Fibroblast of lung (primary cell): ENCODE data around the gene MYO3B. TPM values are rescaled to one million over a fixed set of nuclear protein-coding genes. Genes with fewer than 3 reads are reported as not detected.

Experiments
- DNase-seq, 2 donors: peaks; one replicate each; pipeline versions ENCODE4 v3.0.0 to v3.0.0-alpha.2; 2010; ENCODE audit warnings: low read depth in 2 of 2
- H2AFZ ChIP-seq: 2 replicates; pipeline ENCODE4 v1.5.1; 2012; ENCODE audit warnings: low read length, control low read depth, inconsistent platforms
- H3K27ac ChIP-seq: 2 replicates; pipeline ENCODE4 v1.5.1; 2011; ENCODE audit warnings: low read length, control low read depth; ENCODE audit not compliant: insufficient read depth
- H3K27me3 ChIP-seq: 2 replicates; pipeline ENCODE4 v1.5.1; 2011; ENCODE audit warnings: mild to moderate bottlenecking, low read length; ENCODE audit not compliant: control insufficient read depth, insufficient read depth
- H3K36me3 ChIP-seq: 2 replicates; pipeline ENCODE4 v1.5.1; 2011; ENCODE audit warnings: low read length; ENCODE audit not compliant: control insufficient read depth, insufficient read depth
- H3K4me1 ChIP-seq: 2 replicates; pipeline ENCODE4 v1.5.1; 2011; ENCODE audit warnings: low read length; ENCODE audit not compliant: control insufficient read depth, insufficient read depth; ENCODE audit errors: extremely low read depth
- H3K4me2 ChIP-seq: 2 replicates; pipeline ENCODE4 v1.5.1; 2011; ENCODE audit warnings: low read length, control low read depth; ENCODE audit not compliant: insufficient read depth; ENCODE audit errors: extremely low read depth
- H3K4me3 ChIP-seq, 4 experiments: fragments of 200-600 bp in 1 of 4; sonication (generic) in 1 of 4; replicated peaks in 1 of 4; 2 replicates each; pipeline ENCODE4 v1.5.1; 2011 to 2016; ENCODE audit warnings: low read length in 4 of 4, low read depth in 3 of 4, mild to moderate bottlenecking in 3 of 4, control low read depth in 2 of 4, inconsistent platforms in 1 of 4, mixed read lengths in 1 of 4; ENCODE audit not compliant: insufficient read depth in 1 of 4; ENCODE audit errors: control extremely low read depth in 1 of 4
- H3K79me2 ChIP-seq: 2 replicates; pipeline ENCODE4 v1.5.1; 2012; ENCODE audit warnings: mild to moderate bottlenecking, low read length, inconsistent platforms; ENCODE audit not compliant: control insufficient read depth, insufficient read depth
- H3K9ac ChIP-seq: 2 replicates; pipeline ENCODE4 v1.5.1; 2011; ENCODE audit warnings: mild to moderate bottlenecking, low read length, control low read depth; ENCODE audit not compliant: insufficient read depth
- H3K9me3 ChIP-seq: 2 replicates; pipeline ENCODE4 v1.5.1; 2012; ENCODE audit warnings: low read depth, low read length; ENCODE audit not compliant: control insufficient read depth, insufficient read depth
- H4K20me1 ChIP-seq: 2 replicates; pipeline ENCODE4 v1.5.1; 2011; ENCODE audit warnings: low read length; ENCODE audit not compliant: control insufficient read depth, insufficient read depth; ENCODE audit errors: extremely low read depth
- CTCF ChIP-seq, 2 donors: IDR thresholded peaks in 1 of 2; conservative IDR thresholded peaks in 1 of 2; 1 replicate in 1 of 2; 2 replicates in 1 of 2; pipeline ENCODE4 v1.5.1; 2011 to 2012; ENCODE audit warnings: low read length in 2 of 2, control low read depth in 1 of 2, inconsistent platforms in 1 of 2, low read depth in 1 of 2, mild to moderate bottlenecking in 1 of 2
- EZH2 ChIP-seq: IDR thresholded peaks from 2 replicates; pipeline ENCODE4 v1.5.1; 2012; ENCODE audit warnings: low read length, control low read depth, mild to moderate bottlenecking; ENCODE audit errors: missing control alignments
- polyA plus RNA-seq, 2 donors: library from polyadenylated mRNA; depleted of rRNA in 1 of 2; stranded (reverse) in 1 of 2; unstranded in 1 of 2; fragments of >200 nt; gene quantifications; 2 replicates each; pipeline ENCODE4 v1.2.1, GENCODE V29; 2011 to 2012; ENCODE audit warnings: missing spikeins in 1 of 2
- total RNA-seq: library from RNA; depleted of rRNA; stranded (reverse); fragments of >200 nt; gene quantifications from 2 replicates; pipeline ENCODE4 v1.2.1, GENCODE V29; 2014

MYO3B gene
- total and polyA plus RNA-seq, 2 donors (not counting 1 experiment from before 2014, with no cell fraction given): 0.06 to 0.50 TPM

DNA sequence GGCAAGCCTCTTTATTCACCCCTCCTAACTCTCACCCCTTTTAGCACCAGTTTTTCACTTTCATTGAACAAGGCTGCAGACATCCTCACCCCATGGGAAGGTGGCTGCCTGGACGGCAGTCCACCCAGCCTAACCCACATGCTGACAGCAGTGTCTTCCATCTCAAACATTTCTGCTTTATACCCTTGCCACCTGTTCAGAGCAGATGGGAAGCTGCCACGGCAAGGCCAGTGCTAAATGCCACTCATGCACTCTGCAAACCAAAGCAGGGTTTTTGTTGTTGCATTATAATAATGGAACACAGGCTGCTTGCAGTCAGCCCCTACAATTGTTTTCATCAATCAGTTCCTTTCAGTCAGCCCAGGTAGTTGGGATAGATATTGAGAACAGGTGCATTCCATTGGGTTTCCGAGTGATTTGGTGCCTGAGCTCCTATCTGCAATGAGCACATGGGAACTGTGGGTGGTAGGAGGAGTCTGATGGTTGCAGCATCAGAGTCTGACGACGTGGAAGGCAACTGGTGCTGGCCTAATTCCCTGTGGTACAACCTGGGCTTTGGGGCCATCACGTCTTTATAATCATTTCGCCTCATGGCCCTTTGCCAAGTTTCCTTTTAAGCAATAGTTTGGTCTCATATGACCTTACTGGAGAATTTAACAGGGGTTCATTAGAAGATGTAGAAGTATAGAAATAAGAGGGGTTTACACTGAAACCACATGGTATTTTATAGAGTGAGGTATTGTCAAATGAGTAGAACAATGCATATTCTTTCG, 284.7 kb downstream of the MYO3B start:
- H3K4me3 ChIP-seq: no peak overlapping the region
- no peak for DNase-seq
- H3K4me1 ChIP-seq: no peaks in the 10 kb centered on the region
- no peaks in the 10 kb centered on the region for H3K79me2 ChIP-seq
- no peak overlapping the region for H3K9ac ChIP-seq
- H2AFZ ChIP-seq: no peak overlapping the region
- no peaks in the 10 kb centered on the region for H4K20me1 ChIP-seq
- H3K36me3 ChIP-seq: no peaks in the 10 kb centered on the region
- TF ChIP-seq CTCF (conservative IDR thresholded peaks at IDR 0.05 in 1 of 2, IDR thresholded peaks at IDR 0.05 in 1 of 2; ENCODE audit: low read depth in 1 of 2, low read length in 2 of 2) (no peak), EZH2 (no peak)
- no peak overlapping the region for H3K4me2 ChIP-seq
- no peaks in the 10 kb centered on the region for H3K9me3 ChIP-seq
- no peaks in the 10 kb centered on the region for H3K27me3 ChIP-seq
- H3K27ac ChIP-seq: no peak overlapping the region

- no peak for TF ChIP-seq EZH2
- no peak for TF ChIP-seq CTCF (conservative IDR thresholded peaks at IDR 0.05 in 1 of 2, IDR thresholded peaks at IDR 0.05 in 1 of 2; ENCODE audit: low read depth in 1 of 2, low read length in 2 of 2)
- no peak overlapping the region for H2AFZ ChIP-seq
- no peak for DNase-seq
- no peaks in the 10 kb centered on the region for H3K79me2 ChIP-seq
- H3K4me2 ChIP-seq: no peak overlapping the region
- H4K20me1 ChIP-seq: no peaks in the 10 kb centered on the region
- H3K9ac ChIP-seq: no peak overlapping the region
- H3K27ac ChIP-seq: no peak overlapping the region
- no peak overlapping the region for H3K4me3 ChIP-seq
- no peaks in the 10 kb centered on the region for H3K4me1 ChIP-seq
- H3K9me3 ChIP-seq: no peaks in the 10 kb centered on the region
- no peaks in the 10 kb centered on the region for H3K27me3 ChIP-seq
- no peaks in the 10 kb centered on the region for H3K36me3 ChIP-seq
These were observed 285.2 kb downstream of the MYO3B start for GRCh38 chr2:170463206-170463537.

- no peak for DNase-seq
- H2AFZ ChIP-seq: no peak overlapping the region
These were observed 286.3 kb downstream of the MYO3B start for GRCh38 chr2:170464268-170464667.

More at GRCh38 chr2:170464268-170464667, 286.3 kb downstream of the MYO3B start:
- H3K9ac ChIP-seq: no peak overlapping the region
- no peaks in the 10 kb centered on the region for H3K79me2 ChIP-seq
- H3K4me1 ChIP-seq: no peaks in the 10 kb centered on the region
- H3K4me2 ChIP-seq: no peak overlapping the region
- H3K36me3 ChIP-seq: no peaks in the 10 kb centered on the region
- H4K20me1 ChIP-seq: no peaks in the 10 kb centered on the region
- no peak overlapping the region for H3K4me3 ChIP-seq
- H3K27me3 ChIP-seq: no peaks in the 10 kb centered on the region
- TF ChIP-seq CTCF (conservative IDR thresholded peaks at IDR 0.05 in 1 of 2, IDR thresholded peaks at IDR 0.05 in 1 of 2; ENCODE audit: low read depth in 1 of 2, low read length in 2 of 2): no peak
- TF ChIP-seq EZH2: no peak
- no peaks in the 10 kb centered on the region for H3K9me3 ChIP-seq
- no peak overlapping the region for H3K27ac ChIP-seq
